ENCODE results near the gene HOXA3. TPM values are rescaled to one million over a fixed set of nuclear protein-coding genes. Genes with fewer than 3 reads are reported as not detected.

Gene HOXA3
- total RNA-seq, 1 experiment from 2014 or later = not detected

GRCh38 chr7:27121684-27122076, 30.7 kb downstream of the HOXA3 start:
- Mint-ChIP-seq H3K27me3 (ENCODE audit: low read depth) (peaks cover 100% of the 10 kb centered on the region), H3K36me3 (no peaks in the 10 kb centered on the region), H3K4me1 (peaks cover 14% of the 10 kb centered on the region), H3K4me3 (no peak overlapping the region), H3K9me3 (no peaks in the 10 kb centered on the region), H3K27ac (no peak overlapping the region)
- TF ChIP-seq, protein P1, sequence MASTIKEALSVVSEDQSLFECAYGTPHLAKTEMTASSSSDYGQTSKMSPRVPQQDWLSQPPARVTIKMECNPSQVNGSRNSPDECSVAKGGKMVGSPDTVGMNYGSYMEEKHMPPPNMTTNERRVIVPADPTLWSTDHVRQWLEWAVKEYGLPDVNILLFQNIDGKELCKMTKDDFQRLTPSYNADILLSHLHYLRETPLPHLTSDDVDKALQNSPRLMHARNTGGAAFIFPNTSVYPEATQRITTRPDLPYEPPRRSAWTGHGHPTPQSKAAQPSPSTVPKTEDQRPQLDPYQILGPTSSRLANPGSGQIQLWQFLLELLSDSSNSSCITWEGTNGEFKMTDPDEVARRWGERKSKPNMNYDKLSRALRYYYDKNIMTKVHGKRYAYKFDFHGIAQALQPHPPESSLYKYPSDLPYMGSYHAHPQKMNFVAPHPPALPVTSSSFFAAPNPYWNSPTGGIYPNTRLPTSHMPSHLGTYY (CRISPR knock-in tag; IDR thresholded peaks at IDR 0.05) = no peak
- TF ChIP-seq, protein P2, sequence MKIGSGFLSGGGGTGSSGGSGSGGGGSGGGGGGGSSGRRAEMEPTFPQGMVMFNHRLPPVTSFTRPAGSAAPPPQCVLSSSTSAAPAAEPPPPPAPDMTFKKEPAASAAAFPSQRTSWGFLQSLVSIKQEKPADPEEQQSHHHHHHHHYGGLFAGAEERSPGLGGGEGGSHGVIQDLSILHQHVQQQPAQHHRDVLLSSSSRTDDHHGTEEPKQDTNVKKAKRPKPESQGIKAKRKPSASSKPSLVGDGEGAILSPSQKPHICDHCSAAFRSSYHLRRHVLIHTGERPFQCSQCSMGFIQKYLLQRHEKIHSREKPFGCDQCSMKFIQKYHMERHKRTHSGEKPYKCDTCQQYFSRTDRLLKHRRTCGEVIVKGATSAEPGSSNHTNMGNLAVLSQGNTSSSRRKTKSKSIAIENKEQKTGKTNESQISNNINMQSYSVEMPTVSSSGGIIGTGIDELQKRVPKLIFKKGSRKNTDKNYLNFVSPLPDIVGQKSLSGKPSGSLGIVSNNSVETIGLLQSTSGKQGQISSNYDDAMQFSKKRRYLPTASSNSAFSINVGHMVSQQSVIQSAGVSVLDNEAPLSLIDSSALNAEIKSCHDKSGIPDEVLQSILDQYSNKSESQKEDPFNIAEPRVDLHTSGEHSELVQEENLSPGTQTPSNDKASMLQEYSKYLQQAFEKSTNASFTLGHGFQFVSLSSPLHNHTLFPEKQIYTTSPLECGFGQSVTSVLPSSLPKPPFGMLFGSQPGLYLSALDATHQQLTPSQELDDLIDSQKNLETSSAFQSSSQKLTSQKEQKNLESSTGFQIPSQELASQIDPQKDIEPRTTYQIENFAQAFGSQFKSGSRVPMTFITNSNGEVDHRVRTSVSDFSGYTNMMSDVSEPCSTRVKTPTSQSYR (CRISPR knock-in tag; IDR thresholded peaks at IDR 0.05) = no peak
- no peak for TF ChIP-seq RORB (CRISPR knock-in tag; IDR thresholded peaks at IDR 0.05)
- no peak for TF ChIP-seq RELA (CRISPR knock-in tag; IDR thresholded peaks at IDR 0.05; ENCODE audit: borderline replicate concordance)
- TF ChIP-seq NFE2L1 (CRISPR knock-in tag; IDR thresholded peaks at IDR 0.05) = no peak
- TF ChIP-seq FOXK1 (CRISPR knock-in tag; IDR thresholded peaks at IDR 0.05) = no peak
- no peak for TF ChIP-seq AR (CRISPR knock-in tag; IDR thresholded peaks at IDR 0.05)
- TF ChIP-seq PRRX2 (CRISPR knock-in tag; IDR thresholded peaks at IDR 0.05) = no peak
- TF ChIP-seq MXD4 (CRISPR knock-in tag; IDR thresholded peaks at IDR 0.05; ENCODE audit: borderline replicate concordance) = no peak
- no peak for TF ChIP-seq FOXP1 (CRISPR knock-in tag; IDR thresholded peaks at IDR 0.05; ENCODE audit: borderline replicate concordance)
- no peak for TF ChIP-seq FOXP4 (CRISPR knock-in tag; IDR thresholded peaks at IDR 0.05)
- TF ChIP-seq ZBTB21 (CRISPR knock-in tag; IDR thresholded peaks at IDR 0.05; ENCODE audit: borderline replicate concordance) = no peak
- TF ChIP-seq, protein P3, sequence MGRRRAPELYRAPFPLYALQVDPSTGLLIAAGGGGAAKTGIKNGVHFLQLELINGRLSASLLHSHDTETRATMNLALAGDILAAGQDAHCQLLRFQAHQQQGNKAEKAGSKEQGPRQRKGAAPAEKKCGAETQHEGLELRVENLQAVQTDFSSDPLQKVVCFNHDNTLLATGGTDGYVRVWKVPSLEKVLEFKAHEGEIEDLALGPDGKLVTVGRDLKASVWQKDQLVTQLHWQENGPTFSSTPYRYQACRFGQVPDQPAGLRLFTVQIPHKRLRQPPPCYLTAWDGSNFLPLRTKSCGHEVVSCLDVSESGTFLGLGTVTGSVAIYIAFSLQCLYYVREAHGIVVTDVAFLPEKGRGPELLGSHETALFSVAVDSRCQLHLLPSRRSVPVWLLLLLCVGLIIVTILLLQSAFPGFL (CRISPR knock-in tag; IDR thresholded peaks at IDR 0.05; ENCODE audit: borderline replicate concordance) = no peak
- no peak for TF ChIP-seq JAZF1 (CRISPR knock-in tag; IDR thresholded peaks at IDR 0.05)
- TF ChIP-seq ZNF263 (CRISPR knock-in tag; IDR thresholded peaks at IDR 0.05; ENCODE audit: low read depth) = no peak
- no peak for TF ChIP-seq NR1H2 (CRISPR knock-in tag; IDR thresholded peaks at IDR 0.05)
- no peak for TF ChIP-seq USF1 (CRISPR knock-in tag; IDR thresholded peaks at IDR 0.05)
- TF ChIP-seq NR3C1 (CRISPR knock-in tag; conservative IDR thresholded peaks at IDR 0.05; ENCODE audit: low read depth) = no peak
- ATAC-seq (no peak), DNase-seq (ENCODE audit: low spot score) (no peak)
- ChIA-PET POLR2A (no interaction called here), CTCF (interaction anchor here (1.7 to 1.9 kb wide), 2 partner anchors 29 to 39 kb away, joined by 4 to 6 read pairs; no protein-coding TSS in a partner anchor)

Data from WTC11 (cell line).